SK-N-DZ (cell line): ENCODE results near the gene POLR2E.

Experiments
- DNase-seq: peaks from one replicate; pipeline ENCODE4 v3.0.0-alpha.2; 2015; ENCODE audit warnings: low spot score

Gene POLR2E

GRCh38 chr19:1111641-1112267 lies 16.6 kb upstream of the POLR2E start:
- no peak for DNase-seq

GRCh38 chr19:1110809-1111640 lies 15.8 kb upstream of the POLR2E start:
- no peak for DNase-seq

GRCh38 chr19:1109697-1110671 lies 14.8 kb upstream of the POLR2E start:
- DNase-seq, result no peak

- no peak for DNase-seq
These were observed 13.9 kb upstream of the POLR2E start for GRCh38 chr19:1109032-1109551.

- DNase-seq, result no peak
These were observed 13.3 kb upstream of the POLR2E start for GRCh38 chr19:1108291-1109031.

- no peak for DNase-seq
These were observed 12.6 kb upstream of the POLR2E start for GRCh38 chr19:1107661-1108261.

GRCh38 chr19:1106841-1107660 lies 11.9 kb upstream of the POLR2E start:
- no peak for DNase-seq

GRCh38 chr19:1105873-1106840 lies 11.0 kb upstream of the POLR2E start:
- DNase-seq, result no peak

- DNase-seq, result peak; percentile 46
These were observed 10.1 kb upstream of the POLR2E start for GRCh38 chr19:1105008-1105872.

- DNase-seq, result peak; percentile 65
These were observed 9.3 kb upstream of the POLR2E start for GRCh38 chr19:1104311-1105007.

- peak; percentile 99 for DNase-seq
These were observed 8.6 kb upstream of the POLR2E start, which contains the start of gene GPX4 for GRCh38 chr19:1103708-1104310. Gene GPX4, plus strand, starts transcription at chr19:1103994. Its CDS starts 50 bp downstream, at chr19:1104044.

GRCh38 chr19:1103132-1103707 lies 8.0 kb upstream of the POLR2E start:
- no peak for DNase-seq

GRCh38 chr19:1102407-1103131 lies 7.4 kb upstream of the POLR2E start:
- no peak for DNase-seq

- DNase-seq, result no peak
These were observed 6.1 kb upstream of the POLR2E start for GRCh38 chr19:1101337-1101698.
